Stimulated activated CD8-positive, alpha-beta memory T cell treated with anti-CD3 and anti-CD28 coated beads, Interleukin-7, amount 100 ng/mL, for 1 hour (primary cell): Measurements from ENCODE around the gene PROP1.
"Not testable (repeated sequence)": the region's sequence is repeated elsewhere in the genome, so short reads cannot be mapped to it uniquely, and the experiment has no call there.

Source experiments
- DNase-seq, 2 donors: peaks; one replicate each; pipeline ENCODE4 v3.0.0-alpha.2; 2020; ENCODE audit warnings: low read depth in 2 of 2

The PROP1 gene

GRCh38 chr5:177982072-177982727 lies 13.8 kb downstream of the PROP1 start:
- no peak for DNase-seq

- DNase-seq: no peak
Measured at GRCh38 chr5:177981296-177982071, 14.6 kb downstream of the PROP1 start.

GRCh38 chr5:177980743-177981151 lies 15.3 kb downstream of the PROP1 start:
- DNase-seq: no peak

- not testable (repeated sequence) for DNase-seq
Measured at GRCh38 chr5:177977600-177977999, 18.4 kb downstream of the PROP1 start.

GRCh38 chr5:177973066-177973635 lies 22.9 kb downstream of the PROP1 start:
- no peak for DNase-seq

- DNase-seq: no peak
Measured at GRCh38 chr5:177972613-177973012, 23.4 kb downstream of the PROP1 start.

GRCh38 chr5:177972014-177972413 lies 24.0 kb downstream of the PROP1 start:
- DNase-seq: not testable (repeated sequence)

- no peak for DNase-seq
Measured at GRCh38 chr5:177968661-177969211, 27.3 kb downstream of the PROP1 start.

GRCh38 chr5:177967221-177967887 lies 28.7 kb downstream of the PROP1 start:
- no peak for DNase-seq

GRCh38 chr5:177966839-177967166 lies 29.2 kb downstream of the PROP1 start:
- DNase-seq: no peak

GRCh38 chr5:177966009-177966838 lies 29.8 kb downstream of the PROP1 start:
- no peak for DNase-seq

GRCh38 chr5:177964471-177964870 lies 31.6 kb downstream of the PROP1 start:
- DNase-seq: no peak

GRCh38 chr5:177963966-177964365 lies 32.1 kb downstream of the PROP1 start:
- no peak for DNase-seq

- no peak for DNase-seq
Measured at GRCh38 chr5:177959315-177959714, 36.7 kb downstream of the PROP1 start.

GRCh38 chr5:177958696-177959095 lies 37.3 kb downstream of the PROP1 start:
- no peak for DNase-seq

GRCh38 chr5:177957241-177957640 lies 38.8 kb downstream of the PROP1 start:
- DNase-seq: no peak

GRCh38 chr5:177953101-177953500 lies 42.9 kb downstream of the PROP1 start:
- DNase-seq: not testable (repeated sequence)

- not testable (repeated sequence) for DNase-seq
Measured at GRCh38 chr5:177949656-177950055, 46.4 kb downstream of the PROP1 start.

- not testable (repeated sequence) for DNase-seq
Measured at GRCh38 chr5:177949065-177949464, 47.0 kb downstream of the PROP1 start.

GRCh38 chr5:177947912-177948311 lies 48.1 kb downstream of the PROP1 start:
- DNase-seq: not testable (repeated sequence)

GRCh38 chr5:177945601-177946283 lies 50.3 kb downstream of the PROP1 start:
- not testable (repeated sequence) for DNase-seq
